Pons (tissue), 1 donor: ENCODE results near the gene SYT15.
"Not testable (repeated sequence)": the region's sequence is repeated elsewhere in the genome, so short reads cannot be mapped to it uniquely, and the experiment has no call there.

Experiments used
- DNase-seq: peaks from one replicate; pipeline ENCODE4 v3.0.0-alpha.2; 2016; ENCODE audit warnings: low spot score

SYT15 gene

DNA sequence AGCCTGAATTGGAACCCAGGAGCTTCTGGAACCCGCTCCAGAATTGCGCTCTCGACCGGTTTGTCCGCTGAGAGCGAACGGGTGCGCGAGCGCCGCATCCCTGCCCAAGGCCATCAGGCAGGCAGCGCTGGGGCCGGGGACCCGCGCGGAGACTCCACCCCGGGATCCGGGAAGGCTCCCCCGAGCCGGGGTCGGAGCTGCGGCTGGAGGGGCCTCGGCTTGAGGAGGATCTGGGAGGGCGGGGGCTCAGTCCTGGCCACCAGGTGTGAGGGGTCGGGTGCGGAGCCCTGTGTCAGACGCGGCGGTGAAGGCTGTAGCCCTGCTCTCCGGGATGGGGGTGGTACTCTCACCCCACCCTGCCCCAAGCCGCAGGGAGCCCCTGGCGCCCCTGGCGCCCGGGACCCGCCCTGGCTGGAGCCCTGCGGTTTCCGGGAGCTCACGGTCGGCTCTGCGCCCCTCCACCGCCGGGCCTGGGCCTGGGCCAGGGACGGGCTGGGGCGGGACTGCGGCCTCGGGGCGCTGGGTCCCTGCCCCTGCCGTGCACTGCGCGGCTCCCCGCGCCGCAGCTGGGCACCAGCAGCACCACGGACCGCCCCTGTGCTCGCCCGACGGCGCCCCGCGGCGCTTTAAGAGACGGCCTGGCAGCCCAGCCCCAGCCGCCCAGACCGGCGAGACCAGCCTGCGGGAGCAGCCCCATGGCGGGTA is at the start of gene SYT15:
TSS of gene SYT15 (plus strand) at position 655 of the 705 bp plus-strand sequence. CDS start at position 696, 41 bp downstream.
- not testable (repeated sequence) for DNase-seq

DNA sequence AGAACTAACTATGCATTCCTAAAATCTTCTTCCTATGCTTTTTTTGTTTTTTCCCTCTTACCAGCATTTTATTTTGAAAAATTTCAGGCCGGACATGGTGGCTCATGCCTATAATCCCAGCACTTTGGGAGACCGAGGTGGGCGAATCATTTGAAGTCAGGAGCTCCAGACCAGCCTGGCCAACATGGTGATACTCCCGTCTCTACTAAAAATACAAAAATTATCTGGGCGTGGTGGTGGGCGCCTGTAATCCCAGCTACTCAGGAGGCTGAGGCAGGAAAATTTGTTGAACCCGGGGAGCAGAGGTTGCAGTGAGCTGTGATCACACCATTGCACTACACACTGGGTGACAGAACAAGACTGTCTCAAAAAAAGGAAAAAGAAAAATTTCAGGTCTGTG is 49.2 kb upstream of the SYT15 start:
- not testable (repeated sequence) for DNase-seq

DNA sequence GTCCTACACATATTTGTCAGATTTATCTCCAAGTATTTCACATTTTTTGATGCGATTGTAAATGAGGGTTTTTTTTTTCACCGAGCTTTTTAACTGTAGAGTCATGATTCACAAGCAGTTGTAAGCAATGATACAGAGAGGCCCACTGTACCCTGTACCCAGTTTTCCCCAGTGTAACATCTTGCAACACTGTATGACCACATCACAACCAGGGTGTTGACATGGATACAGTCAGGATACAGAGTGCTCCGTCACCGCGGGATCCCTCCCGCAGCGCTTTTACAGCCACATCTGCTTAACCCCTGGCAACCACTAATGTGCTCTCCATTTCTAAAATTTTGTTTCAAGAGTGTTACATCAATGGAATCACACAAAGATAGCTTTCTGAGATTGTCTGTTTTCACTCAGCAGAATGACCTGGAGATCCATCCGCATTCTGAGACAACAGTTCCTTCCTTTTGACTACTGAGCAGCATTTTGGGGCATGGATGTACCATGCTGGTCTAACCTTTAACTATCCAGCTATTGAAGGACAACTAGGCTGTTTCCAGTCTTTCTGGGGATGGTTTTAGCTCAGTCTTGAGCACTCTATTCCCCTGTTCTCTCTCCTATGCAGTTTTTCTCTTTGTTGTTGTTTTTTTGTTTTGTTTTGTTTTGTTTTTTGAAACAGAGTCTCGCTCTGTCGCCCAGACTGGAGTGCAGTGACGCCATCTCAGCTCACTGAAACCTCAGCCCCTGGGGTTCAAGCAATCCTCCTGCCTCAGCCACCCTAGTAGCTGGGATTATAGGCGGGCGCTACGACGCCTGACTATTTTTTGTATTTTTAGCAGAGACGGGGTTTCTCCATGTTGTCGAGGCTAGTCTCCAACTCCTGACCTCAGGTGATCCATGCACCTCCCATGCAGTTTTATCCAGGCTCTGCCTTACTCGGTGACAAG is 48.4 kb upstream of the SYT15 start:
- no peak for DNase-seq

DNA sequence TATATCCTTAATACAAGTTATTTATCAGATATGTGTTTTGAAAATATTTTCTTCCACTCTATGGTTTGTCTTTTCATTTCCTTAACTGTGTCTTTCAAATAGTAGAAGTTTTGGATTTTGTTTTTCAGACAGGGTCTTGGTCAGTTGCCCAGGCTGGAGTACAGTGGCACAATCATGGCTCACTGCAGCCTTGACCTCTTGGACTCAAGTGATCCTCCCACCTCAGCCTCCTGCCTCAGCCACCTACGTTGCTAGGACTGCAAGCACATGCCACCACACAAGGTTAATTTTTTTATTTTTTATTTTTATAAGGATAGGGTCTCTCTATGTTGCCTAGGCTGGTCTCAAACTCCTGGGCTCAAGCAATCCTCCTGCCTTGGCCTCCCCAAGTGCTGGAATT is 46.7 kb upstream of the SYT15 start:
- not testable (repeated sequence) for DNase-seq

DNA sequence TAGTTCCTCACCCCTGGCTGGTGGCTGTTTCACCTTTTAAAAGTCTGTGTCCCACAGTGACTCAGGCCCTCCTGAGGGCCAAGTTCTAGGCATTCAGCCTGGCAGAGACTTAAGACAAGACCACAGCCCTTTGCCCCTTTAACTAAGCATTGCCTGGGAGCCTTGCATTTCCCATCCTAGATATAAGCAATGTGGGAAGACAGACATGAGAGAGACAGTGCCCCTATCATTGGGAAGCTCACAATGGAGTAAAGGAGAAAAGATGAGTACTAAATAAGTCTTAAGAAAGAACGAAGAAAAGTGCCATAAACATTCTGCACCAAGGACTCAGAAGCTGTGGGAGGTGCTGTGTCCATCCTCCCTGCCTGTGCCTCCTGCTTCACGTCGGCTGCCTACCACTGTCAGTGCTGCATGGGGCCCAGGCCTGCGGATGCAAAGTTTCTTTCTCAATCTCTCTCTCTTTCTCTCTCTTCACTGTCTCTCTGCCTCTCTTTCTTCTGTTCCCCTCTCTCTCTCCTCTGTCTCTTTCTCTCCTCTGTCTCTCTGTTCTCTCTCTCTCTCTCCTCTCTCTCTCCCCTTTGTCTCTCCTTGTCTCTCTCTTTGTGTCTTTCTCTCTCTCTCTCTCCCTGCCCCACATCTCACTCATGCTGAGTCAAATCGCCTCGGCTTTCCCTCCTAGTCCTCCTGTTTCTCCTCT is 44.0 kb upstream of the SYT15 start:
- no peak for DNase-seq

DNA sequence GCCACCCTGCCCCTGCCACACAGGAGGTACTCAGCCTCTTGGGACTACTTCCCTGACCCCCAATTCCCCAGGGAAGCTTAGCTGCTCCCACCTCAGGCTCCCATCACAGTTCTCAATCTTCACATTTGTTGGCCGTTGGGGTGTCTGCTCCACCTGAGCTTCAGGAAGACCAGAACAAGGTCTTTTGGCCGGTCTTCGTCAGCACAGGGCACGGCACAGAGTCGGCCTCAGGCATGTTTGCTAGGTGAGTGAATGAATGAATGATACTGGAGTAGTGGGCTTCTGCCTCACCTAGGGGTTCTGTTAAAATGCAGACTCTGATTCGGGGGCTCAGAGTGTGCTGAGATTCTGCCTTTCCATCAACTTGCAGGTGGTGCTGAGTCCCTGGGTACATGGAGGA is 42.8 kb upstream of the SYT15 start:
- DNase-seq: no peak

DNA sequence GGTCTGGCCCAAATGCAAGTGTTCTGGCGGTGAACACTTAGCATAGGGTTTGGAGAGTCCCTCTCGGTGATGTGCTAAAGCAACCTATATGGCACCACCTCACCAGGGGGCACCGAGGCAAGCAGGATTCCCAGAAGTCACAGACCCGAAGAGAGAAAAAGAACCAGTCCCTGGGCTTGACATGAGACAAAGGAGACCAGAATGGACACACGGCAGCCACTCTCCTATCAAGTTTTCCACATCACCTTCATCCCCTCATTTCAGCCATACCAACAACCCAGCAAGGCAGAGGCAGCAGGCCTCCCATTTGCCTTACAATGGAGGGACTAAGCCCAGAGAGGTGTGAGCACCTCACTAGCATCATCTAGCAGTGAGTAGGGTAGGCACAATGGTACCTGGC is 42.1 kb upstream of the SYT15 start:
- DNase-seq: no peak

DNA sequence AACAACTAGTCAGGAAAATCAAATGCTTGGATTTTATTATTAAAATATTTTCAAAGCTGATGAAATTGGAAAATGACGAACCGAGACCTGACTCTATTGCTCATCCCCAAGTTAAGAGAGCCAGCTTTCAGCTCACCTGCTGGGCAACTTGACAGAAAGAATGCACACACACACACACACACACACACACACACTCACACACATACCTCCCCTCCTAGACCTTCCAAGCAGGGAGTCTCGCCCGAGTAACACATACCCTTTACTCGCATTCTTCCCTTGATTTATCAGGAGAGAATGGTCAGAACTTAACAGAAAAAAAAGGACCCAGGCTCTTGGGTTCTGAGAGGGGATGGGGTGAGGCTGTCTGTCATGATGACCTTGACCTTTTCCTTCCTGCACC is 41.6 kb upstream of the SYT15 start:
- DNase-seq: no peak

DNA sequence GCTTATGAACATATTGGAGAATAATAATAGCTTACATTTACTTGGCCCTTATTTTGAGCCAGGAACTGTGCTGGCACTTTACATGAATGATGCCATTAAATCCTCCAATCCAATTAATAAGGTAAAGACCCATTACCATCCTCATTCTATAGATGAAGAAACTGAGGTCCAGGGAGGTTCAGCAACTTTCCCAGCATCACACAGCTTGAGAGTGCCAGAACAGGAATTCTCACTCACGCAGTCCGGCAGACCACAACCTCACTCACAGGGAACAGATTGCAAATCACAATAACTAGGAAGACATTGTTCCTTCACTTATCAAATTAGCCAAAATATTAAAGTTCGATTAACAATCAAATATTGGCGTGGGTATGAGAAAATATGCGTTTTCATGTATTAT is 40.8 kb upstream of the SYT15 start:
- DNase-seq: no peak

DNA sequence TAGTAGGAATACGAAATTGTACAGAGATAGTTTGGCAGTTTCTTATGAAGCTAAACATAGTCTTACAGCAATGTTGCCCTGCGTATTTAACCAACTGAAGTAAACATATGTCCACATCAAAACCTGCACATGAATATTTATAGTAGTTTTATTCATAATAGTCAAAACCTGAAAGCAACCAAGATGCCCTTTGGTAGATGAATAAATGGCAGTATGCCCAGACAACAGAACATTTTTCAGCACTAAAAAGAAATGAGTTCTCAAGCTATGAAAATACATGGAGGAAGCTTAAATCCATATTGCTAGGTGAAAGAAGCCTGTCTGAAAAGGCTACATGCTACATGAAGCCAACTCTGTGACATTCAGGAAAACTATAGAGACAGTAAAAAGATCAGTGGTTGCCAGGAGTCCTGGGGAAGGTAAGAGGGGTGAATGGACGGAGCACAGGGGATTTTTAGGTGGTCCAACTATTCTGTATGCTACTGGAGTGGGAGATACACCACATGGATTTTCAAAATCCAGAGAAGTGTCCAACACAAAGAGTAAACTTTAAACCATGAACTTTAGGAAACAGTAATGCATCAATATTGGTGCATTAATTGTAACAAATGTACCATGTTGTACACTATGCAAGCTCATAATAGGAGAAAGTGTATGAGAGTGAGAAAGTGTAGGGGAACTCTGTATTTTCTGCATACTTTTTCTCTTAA is 40.1 kb upstream of the SYT15 start:
- DNase-seq: no peak

DNA sequence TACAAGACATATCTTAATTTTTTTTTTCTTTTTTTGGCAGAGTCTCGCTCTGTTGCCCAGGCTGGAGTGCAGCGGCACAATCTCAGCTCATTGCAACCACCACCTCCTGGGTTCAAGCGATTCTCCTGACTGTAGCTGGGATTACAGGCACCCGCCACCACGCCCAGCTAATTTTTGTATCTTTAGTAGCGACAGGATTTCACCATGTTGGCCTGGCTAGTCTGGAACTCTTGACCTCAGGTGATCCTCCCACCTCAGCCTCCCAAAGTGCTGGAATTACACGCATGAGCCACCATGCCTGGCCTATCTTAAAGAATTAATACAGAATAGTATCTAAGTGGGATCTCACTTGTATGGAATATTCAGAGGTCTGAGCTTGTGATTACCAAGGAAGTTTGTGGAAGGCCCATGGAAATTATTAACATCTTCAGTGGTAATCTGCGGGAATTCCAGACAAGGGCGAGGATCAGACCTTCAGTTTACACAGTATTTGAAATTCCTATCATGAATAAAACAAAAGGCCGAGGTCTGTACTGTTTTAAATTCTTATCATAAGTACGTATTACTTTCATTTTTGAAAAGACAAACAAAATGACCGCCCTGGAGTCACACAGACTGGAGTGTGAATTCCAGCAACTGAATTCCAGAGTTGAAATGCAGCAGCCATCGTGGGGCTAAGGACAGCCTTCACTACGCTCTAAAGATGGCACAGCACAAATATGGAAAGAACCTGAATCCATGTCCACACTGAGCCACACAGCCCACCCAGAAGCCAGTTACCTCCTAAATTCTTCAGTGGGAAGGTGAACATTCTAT is 39.1 kb upstream of the SYT15 start:
- no peak for DNase-seq

DNA sequence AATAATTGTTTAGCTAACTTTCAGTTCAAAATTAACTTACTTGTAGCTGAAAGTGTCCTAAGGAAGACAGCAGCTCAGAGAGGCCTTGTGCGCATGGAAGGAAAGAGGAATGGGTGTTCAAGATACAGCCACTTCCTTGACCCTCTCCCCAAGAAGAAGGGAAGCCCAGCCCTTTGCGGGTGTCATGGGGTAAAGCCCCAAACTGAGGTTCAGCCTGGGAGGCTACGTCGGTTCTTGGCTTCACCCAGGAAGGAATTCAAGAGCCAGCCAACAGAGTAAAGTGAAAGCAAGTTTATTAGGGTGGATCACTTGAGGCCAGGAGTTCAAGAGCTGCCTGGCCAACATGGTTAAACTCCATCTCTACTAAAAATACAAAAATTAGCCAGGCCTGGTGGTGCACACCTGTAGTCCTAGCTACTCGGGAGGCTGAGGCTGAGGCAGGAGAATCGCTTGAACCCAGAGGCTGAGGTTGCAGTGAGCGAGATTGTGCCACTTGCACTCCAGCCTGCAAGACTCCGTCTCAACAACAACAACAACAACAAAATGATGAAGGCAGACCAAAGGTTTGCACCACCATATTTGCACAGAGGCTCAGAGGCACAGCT is 38.4 kb upstream of the SYT15 start:
- no peak for DNase-seq

DNA sequence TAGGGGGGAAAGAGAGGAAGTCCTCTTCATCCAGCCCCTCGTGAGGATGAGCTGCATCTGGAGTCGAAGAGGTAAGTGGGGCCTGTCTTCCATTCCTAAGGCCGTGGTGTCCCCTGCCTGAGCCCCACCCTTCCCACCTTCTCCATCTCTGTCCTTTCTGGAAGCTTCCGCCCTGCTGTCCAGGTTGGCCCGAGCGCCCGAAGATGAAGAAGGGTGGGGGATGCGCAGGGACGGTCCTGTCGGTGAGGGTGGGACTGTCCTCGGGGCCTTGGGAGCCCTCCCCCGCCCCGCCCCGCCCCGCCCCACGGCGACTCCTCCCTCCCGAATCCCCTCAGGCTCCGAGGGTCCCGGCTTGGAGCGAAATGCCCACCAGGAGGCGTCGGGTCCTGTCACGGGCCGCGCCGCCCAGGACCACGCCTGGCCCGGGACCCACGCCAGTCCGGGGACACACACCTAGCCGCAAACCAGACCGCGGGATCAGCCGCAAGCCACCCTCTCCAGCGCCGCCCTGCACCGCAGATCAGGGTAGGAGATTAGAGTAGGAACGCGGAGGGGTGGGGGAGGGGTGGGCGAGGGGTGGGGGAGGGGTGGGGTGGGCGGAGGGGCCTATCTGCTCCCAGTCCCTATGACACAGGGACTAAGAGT is 37.8 kb upstream of the SYT15 start:
- DNase-seq: no peak

DNA sequence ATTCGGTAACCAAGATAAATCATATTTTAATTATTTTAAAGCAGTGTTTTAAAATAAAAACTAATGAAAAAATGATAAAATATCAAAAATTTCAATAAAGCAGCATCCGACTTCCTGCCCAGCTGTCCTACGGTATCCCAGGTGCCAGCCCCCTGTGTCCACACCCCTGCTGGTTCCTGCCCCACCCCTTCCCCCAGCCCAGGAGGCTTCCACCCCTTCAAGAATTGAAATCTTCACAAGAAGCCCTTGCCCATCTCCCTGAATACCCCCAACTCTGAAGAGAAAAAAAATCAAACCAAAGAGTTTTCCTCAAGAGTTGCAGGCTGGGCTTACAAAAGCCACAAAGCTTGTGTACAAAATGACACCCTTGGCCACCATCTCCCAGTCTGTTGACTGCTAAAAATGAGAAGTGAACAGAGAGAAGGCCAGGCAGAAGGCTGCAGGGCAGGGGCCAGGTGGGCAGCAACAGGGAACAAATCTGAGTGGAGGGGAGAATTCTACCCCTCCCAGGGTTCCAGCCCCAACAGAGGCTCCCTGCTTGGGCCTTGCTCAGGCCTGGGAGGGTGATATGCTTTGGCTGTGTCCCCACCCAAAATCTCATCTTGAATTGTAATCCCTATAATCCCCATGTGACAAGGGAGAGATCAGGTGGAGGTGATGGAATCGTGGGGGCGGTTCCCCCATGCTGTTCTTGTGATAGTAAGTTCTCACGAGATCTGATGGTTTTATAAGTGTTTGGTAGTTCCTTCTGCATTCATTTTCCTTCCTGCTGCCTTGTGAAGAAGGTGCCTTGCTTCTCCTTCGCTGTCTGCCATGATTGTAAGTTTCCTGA is 37.0 kb upstream of the SYT15 start:
- DNase-seq: no peak

DNA sequence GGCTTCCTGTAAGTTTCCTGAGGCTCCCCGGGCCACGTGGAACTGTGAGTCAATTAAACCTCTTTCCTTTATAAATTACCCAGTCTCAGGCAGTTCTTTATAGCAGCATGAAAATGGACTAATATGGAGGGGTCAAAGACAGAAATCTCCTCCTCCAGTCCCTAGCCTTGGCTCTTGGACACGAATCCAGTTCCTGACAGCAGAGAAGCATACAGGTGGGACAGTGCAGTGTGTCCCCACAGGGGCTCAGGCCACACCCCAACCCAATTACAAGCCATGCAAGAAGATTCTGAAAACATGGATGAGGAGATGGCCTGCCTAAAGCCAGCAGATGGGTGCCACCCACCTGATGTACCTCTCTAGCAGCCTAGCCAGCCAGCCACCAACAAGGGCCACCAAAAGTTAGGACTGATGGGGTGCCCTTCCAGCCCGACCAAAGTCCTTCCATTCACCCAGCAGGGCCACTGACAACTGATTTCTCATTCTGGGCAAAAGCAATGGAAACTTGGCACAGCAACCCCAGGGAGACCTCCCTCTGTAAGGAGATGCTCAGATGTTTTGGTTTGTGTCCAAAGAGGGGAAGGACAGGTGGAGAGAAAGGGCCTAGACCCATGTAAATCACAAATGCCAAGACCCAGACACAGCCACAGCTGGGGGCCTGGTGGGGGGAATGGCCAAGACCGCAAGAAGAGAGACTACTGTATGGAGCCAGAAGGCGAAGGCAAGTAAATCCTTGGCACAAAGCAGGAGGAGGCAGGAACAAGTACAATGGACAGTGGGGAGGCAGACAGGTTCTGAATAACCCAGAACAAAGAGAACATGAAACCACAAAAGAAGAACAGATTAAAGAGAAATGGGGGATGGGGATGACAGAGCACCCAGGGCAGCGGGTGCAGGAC is 36.1 kb upstream of the SYT15 start:
- no peak for DNase-seq

DNA sequence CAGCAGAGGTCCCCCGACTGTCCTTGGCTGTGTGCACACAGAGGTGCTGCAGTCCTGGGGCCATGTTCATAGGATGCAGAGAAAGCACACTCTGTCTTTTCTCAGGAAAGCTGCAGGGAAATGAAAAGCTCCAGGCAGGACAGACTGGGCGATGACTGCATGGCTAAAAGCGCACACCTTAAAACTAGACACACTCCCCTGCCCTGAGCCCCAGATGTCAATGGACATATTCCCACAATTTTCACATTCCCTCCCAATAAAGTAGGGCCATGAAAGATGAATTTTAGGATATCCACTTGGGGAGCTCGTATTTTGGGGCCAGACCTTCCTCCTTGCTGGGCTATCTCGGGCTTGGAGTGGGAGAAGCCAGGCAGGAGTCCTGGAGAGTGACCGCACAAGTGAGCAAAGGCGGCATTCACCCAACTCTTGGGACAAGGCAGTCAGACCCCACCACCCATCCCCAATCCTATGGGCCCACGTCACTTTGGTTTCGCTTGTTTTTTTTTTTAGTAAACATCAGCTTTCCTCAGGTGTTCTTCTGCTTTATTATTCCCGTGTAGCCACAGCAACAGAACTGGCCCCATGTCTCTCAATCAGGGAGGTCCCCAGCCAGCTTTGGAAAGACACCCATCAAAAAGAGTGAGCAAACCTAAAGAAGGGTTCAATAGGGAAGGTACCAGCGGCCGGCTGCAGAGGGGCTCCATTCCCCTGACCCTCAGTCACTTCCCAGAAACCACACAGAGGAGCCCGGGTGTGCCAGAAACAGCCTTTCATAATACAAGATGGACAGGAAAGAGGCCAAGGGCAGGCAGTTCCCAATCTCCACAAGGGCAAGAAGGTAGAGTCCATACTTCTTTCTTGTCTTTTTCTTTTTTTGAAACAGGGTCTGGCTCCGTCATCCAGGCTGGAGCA is 35.2 kb upstream of the SYT15 start:
- DNase-seq: no peak
